SK-N-SH (cell line): ENCODE results near the gene CHAT.

Experiments used
- EZH2phosphoT487 ChIP-seq: fragments of 200-600 bp; sonication (generic); IDR thresholded peaks from 2 replicates; pipeline ENCODE4 v1.6.1; 2017; ENCODE audit warnings: low read depth, mixed run types, mild to moderate bottlenecking, antibody characterized with exemption, moderate library complexity, borderline replicate concordance
- FOXJ3 ChIP-seq: sonication (generic); formaldehyde crosslinking; IDR thresholded peaks from 2 replicates; pipeline ENCODE4 v1.5.1; 2020; ENCODE audit warnings: mild to moderate bottlenecking, missing genetic modification reagents
- FOXM1 ChIP-seq: IDR thresholded peaks from 2 replicates; pipeline ENCODE4 v1.4.0; 2012; ENCODE audit warnings: low read depth, mild to moderate bottlenecking
- RAD21 ChIP-seq: IDR thresholded peaks from 2 replicates; pipeline ENCODE4 v1.6.1; 2012; ENCODE audit warnings: mild to moderate bottlenecking, low read length
- RCOR1 ChIP-seq: fragments of 150-350 bp; IDR thresholded peaks from 2 replicates; pipeline ENCODE4 v1.6.1; 2017; ENCODE audit warnings: antibody characterized with exemption, low read length

GRCh38 chr10:49628599-49628998 is 14.8 kb downstream of the CHAT start:
- TF ChIP-seq RCOR1 = no peak
- TF ChIP-seq RAD21 = no peak
- TF ChIP-seq FOXM1 = no peak
- TF ChIP-seq EZH2phosphoT487 = no peak
- no peak for TF ChIP-seq FOXJ3 (CRISPR knock-in tag)
